ENCODE data around the gene STAG3. TPM values are rescaled to one million over a fixed set of nuclear protein-coding genes. Genes with fewer than 3 reads are reported as not detected.
"Not testable (repeated sequence)": the region's sequence is repeated elsewhere in the genome, so short reads cannot be mapped to it uniquely, and the experiment has no call there.

STAG3 gene
- total and polyA plus RNA-seq, 2 of the 8 experiments (the other 6 are each of a cell fraction or from before 2014, with no cell fraction given), result 1.3 to 3.3 TPM

- H3K9ac ChIP-seq (replicated peaks in 1 of 4; ENCODE audit: extremely low read depth in 1 of 4, low read depth in 3 of 4, low read length in 3 of 4); H2BK12ac ChIP-seq (ENCODE audit: low read depth, low read length); H2AK5ac ChIP-seq (ENCODE audit: low read depth, low read length); H4K8ac ChIP-seq (ENCODE audit: extremely low read depth, insufficient read depth, low read length); H3K23ac ChIP-seq (ENCODE audit: insufficient read length); H3K56ac ChIP-seq (replicated peaks; ENCODE audit: insufficient read length, low read depth, low read length); H3K79me1 ChIP-seq (ENCODE audit: low read depth, low read length); H4K5ac ChIP-seq (ENCODE audit: insufficient read length, low read depth, low read length); H3K4me3 ChIP-seq (ENCODE audit: extremely low read depth in 1 of 4, insufficient read depth in 2 of 4, low read depth in 3 of 4, low read length in 4 of 4); H3K14ac ChIP-seq (ENCODE audit: insufficient read length); H3K23me2 ChIP-seq (ENCODE audit: low read depth, low read length); H4K91ac ChIP-seq (replicated peaks; ENCODE audit: insufficient read length, low read length); H3K18ac ChIP-seq (ENCODE audit: extremely low read depth, low read length); DNase-seq (ENCODE audit: low read depth in 1 of 2, low spot score in 2 of 2); H2BK120ac ChIP-seq (replicated peaks; ENCODE audit: low read depth, low read length); H3K4me1 ChIP-seq (replicated peaks in 1 of 4; ENCODE audit: control insufficient read depth in 3 of 4, insufficient read depth in 4 of 4, low read length in 3 of 4); H3K79me2 ChIP-seq (ENCODE audit: control insufficient read depth in 1 of 2, insufficient read depth in 2 of 2, low read length in 2 of 2); H2BK5ac ChIP-seq (ENCODE audit: low read depth, low read length); FAIRE-seq; H2BK20ac ChIP-seq (ENCODE audit: low read length); H2AFZ ChIP-seq (ENCODE audit: low read length); H3K4me2 ChIP-seq (ENCODE audit: insufficient read depth in 1 of 2, low read depth in 2 of 2, low read length in 2 of 2); H3K36me3 ChIP-seq (ENCODE audit: control insufficient read depth in 2 of 4, insufficient read depth in 4 of 4, low read length in 3 of 4); H2BK15ac ChIP-seq (ENCODE audit: low read length); H3K4ac ChIP-seq (replicated peaks; ENCODE audit: insufficient read length, low read depth, low read length); H3K27ac ChIP-seq (ENCODE audit: low read depth, low read length); H3K9me3 ChIP-seq (ENCODE audit: insufficient read depth in 2 of 2, low read depth in 1 of 2, low read length in 1 of 2): not testable (repeated sequence)
- CTCF ChIA-PET (ENCODE audit: partially characterized antibody), result interaction anchor here (0.6 to 2.5 kb wide), 5 partner anchors 11 to 188 kb away, joined by 3 to 13 read pairs (median 6); partner anchors contain the start of gene GAL3ST4
- POLR2A ChIA-PET (ENCODE audit: partially characterized antibody), result interaction anchor here (0.7 to 1.4 kb wide), 4 partner anchors 9 to 79 kb away, joined by 3 to 4 read pairs (median 3); partner anchors contain the start of genes AP4M1 and MCM7
- WGBS, 2 experiments (ENCODE audit: extremely low coverage in 1 of 2, insufficient coverage in 1 of 2, insufficient read length in 1 of 2, insufficient replicate concordance in 2 of 2, low coverage in 1 of 2, low lambda C conversion rate in 2 of 2, missing lambda C conversion rate in 1 of 2), result 97% methylated on average over 2 of the region's 3 CpGs; no CpG with 5 or more reads in 1 of the 2 experiments
- Histone ChIP-seq H3K27me3 (replicated peaks in 1 of 4; ENCODE audit: control insufficient read depth in 3 of 4, extremely low read depth in 1 of 4, insufficient read depth in 3 of 4, low read length in 3 of 4) (peaks cover 0 to 13% (median 9%) of the 10 kb centered on the region in 4 experiments; a peak in 6 of 7 replicates), H4K20me1 (replicated peaks in 1 of 2; ENCODE audit: control insufficient read depth in 1 of 2, insufficient read depth in 2 of 2, low read length in 2 of 2) (peaks cover 0 to 12% of the 10 kb centered on the region in 2 experiments)
These were observed 2.4 kb downstream of the STAG3 start for GRCh38 chr7:100180084-100180483.

- H3K18ac ChIP-seq (ENCODE audit: extremely low read depth, low read length); H3K14ac ChIP-seq (ENCODE audit: insufficient read length); H3K4me2 ChIP-seq (ENCODE audit: insufficient read depth in 1 of 2, low read depth in 2 of 2, low read length in 2 of 2); H2AFZ ChIP-seq (ENCODE audit: low read length); H3K9me3 ChIP-seq (ENCODE audit: insufficient read depth in 2 of 2, low read depth in 1 of 2, low read length in 1 of 2); H3K36me3 ChIP-seq (ENCODE audit: control insufficient read depth in 2 of 4, insufficient read depth in 4 of 4, low read length in 3 of 4); H3K9ac ChIP-seq (replicated peaks in 1 of 4; ENCODE audit: extremely low read depth in 1 of 4, low read depth in 3 of 4, low read length in 3 of 4); H3K4me3 ChIP-seq (ENCODE audit: extremely low read depth in 1 of 4, insufficient read depth in 2 of 4, low read depth in 3 of 4, low read length in 4 of 4); H2AK5ac ChIP-seq (ENCODE audit: low read depth, low read length); FAIRE-seq; H2BK5ac ChIP-seq (ENCODE audit: low read depth, low read length); H4K8ac ChIP-seq (ENCODE audit: extremely low read depth, insufficient read depth, low read length); H3K4me1 ChIP-seq (replicated peaks in 1 of 4; ENCODE audit: control insufficient read depth in 3 of 4, insufficient read depth in 4 of 4, low read length in 3 of 4); H2BK15ac ChIP-seq (ENCODE audit: low read length); H3K56ac ChIP-seq (replicated peaks; ENCODE audit: insufficient read length, low read depth, low read length); H4K91ac ChIP-seq (replicated peaks; ENCODE audit: insufficient read length, low read length); H3K23ac ChIP-seq (ENCODE audit: insufficient read length); H3K23me2 ChIP-seq (ENCODE audit: low read depth, low read length); H2BK120ac ChIP-seq (replicated peaks; ENCODE audit: low read depth, low read length); H3K79me2 ChIP-seq (ENCODE audit: control insufficient read depth in 1 of 2, insufficient read depth in 2 of 2, low read length in 2 of 2); H3K4ac ChIP-seq (replicated peaks; ENCODE audit: insufficient read length, low read depth, low read length); H2BK12ac ChIP-seq (ENCODE audit: low read depth, low read length); H3K27ac ChIP-seq (ENCODE audit: low read depth, low read length); H3K79me1 ChIP-seq (ENCODE audit: low read depth, low read length); H2BK20ac ChIP-seq (ENCODE audit: low read length); DNase-seq (ENCODE audit: low read depth in 1 of 2, low spot score in 2 of 2); H4K5ac ChIP-seq (ENCODE audit: insufficient read length, low read depth, low read length); H4K20me1 ChIP-seq (replicated peaks in 1 of 2; ENCODE audit: control insufficient read depth in 1 of 2, insufficient read depth in 2 of 2, low read length in 2 of 2): not testable (repeated sequence)
- CTCF ChIA-PET (ENCODE audit: partially characterized antibody), result interaction anchor here (1.0 to 2.3 kb wide), 5 partner anchors 11 to 50 kb away, joined by 3 to 15 read pairs (median 4); partner anchors contain the start of gene PVRIG
- H3K27me3 ChIP-seq (replicated peaks in 1 of 4; ENCODE audit: control insufficient read depth in 3 of 4, extremely low read depth in 1 of 4, insufficient read depth in 3 of 4, low read length in 3 of 4), result peaks cover 0 to 13% (median 9%) of the 10 kb centered on the region in 4 experiments; a peak in 6 of 7 replicates
- POLR2A ChIA-PET (ENCODE audit: partially characterized antibody), result interaction anchor here (0.7 to 4.6 kb wide), 2 partner anchors 11 to 18 kb away, joined by 3 to 10 read pairs; no protein-coding TSS in a partner anchor
- WGBS, 2 experiments (ENCODE audit: extremely low coverage in 1 of 2, insufficient coverage in 1 of 2, insufficient read length in 1 of 2, insufficient replicate concordance in 2 of 2, low coverage in 1 of 2, low lambda C conversion rate in 2 of 2, missing lambda C conversion rate in 1 of 2), result 82% methylated on average over 6 of the region's 6 CpGs; no CpG with 5 or more reads in 1 of the 2 experiments
These were observed 4.9 kb downstream of the STAG3 start for GRCh38 chr7:100182616-100183015.

Data from H1 (cell line).